HG03103 (cell line): ENCODE measurements around the gene COL9A2.

Experiments
- ATAC-seq: cut with Tn5 transposase; IDR thresholded peaks from one replicate; pipeline ENCODE4 v1.9.1; 2021; ENCODE audit warnings: low read depth; ENCODE audit not compliant: unreplicated experiment

The COL9A2 gene

GRCh38 chr1:40305451-40305850, 11.6 kb downstream of the COL9A2 start:
- ATAC-seq = no peak

- ATAC-seq = no peak
Measured at GRCh38 chr1:40303790-40304189, 13.3 kb downstream of the COL9A2 start.

GRCh38 chr1:40303051-40303771, 13.9 kb downstream of the COL9A2 start:
- no peak for ATAC-seq

- no peak for ATAC-seq
Measured at GRCh38 chr1:40302475-40302874, 14.6 kb downstream of the COL9A2 start.

GRCh38 chr1:40301541-40302299, 15.4 kb downstream of the COL9A2 start:
- no peak for ATAC-seq

- no peak for ATAC-seq
Measured at GRCh38 chr1:40301066-40301465, 16.0 kb downstream of the COL9A2 start.

- no peak for ATAC-seq
Measured at GRCh38 chr1:40300651-40301050, 16.4 kb downstream of the COL9A2 start.

GRCh38 chr1:40300249-40300567, 16.9 kb downstream of the COL9A2 start:
- no peak for ATAC-seq

GRCh38 chr1:40299366-40300248, 17.5 kb downstream of the COL9A2 start:
- no peak for ATAC-seq

- ATAC-seq = no peak
Measured at GRCh38 chr1:40291293-40291692, 25.8 kb downstream of the COL9A2 start.

- ATAC-seq = no peak
Measured at GRCh38 chr1:40281853-40282252, 35.2 kb downstream of the COL9A2 start.

GRCh38 chr1:40276122-40276521, 41.0 kb downstream of the COL9A2 start:
- ATAC-seq = no peak

- no peak for ATAC-seq
Measured at GRCh38 chr1:40274331-40274730, 42.8 kb downstream of the COL9A2 start.

GRCh38 chr1:40273547-40274166, 43.4 kb downstream of the COL9A2 start:
- no peak for ATAC-seq

- no peak for ATAC-seq
Measured at GRCh38 chr1:40272653-40273213, 44.4 kb downstream of the COL9A2 start.

- no peak for ATAC-seq
Measured at GRCh38 chr1:40270152-40270834, 46.8 kb downstream of the COL9A2 start.

GRCh38 chr1:40268211-40268610, 48.9 kb downstream of the COL9A2 start:
- ATAC-seq = no peak

- ATAC-seq = no peak
Measured at GRCh38 chr1:40267767-40268187, 49.3 kb downstream of the COL9A2 start.

- ATAC-seq = no peak
Measured at GRCh38 chr1:40266786-40267535, 50.1 kb downstream of the COL9A2 start.
